ENCODE data around the gene PDE3B.
"Not testable (repeated sequence)": the region's sequence is repeated elsewhere in the genome, so short reads cannot be mapped to it uniquely, and the experiment has no call there.

Gene PDE3B

GRCh38 chr11:14812757-14813156 is 169.2 kb downstream of the PDE3B start:
- no peak for DNase-seq (ENCODE audit: low read depth)

- no peak for DNase-seq (ENCODE audit: low read depth)
Measured at GRCh38 chr11:14813516-14813915, 169.9 kb downstream of the PDE3B start.

- DNase-seq (ENCODE audit: low read depth): no peak
Measured at GRCh38 chr11:14818779-14819178, 175.2 kb downstream of the PDE3B start.

GRCh38 chr11:14819596-14819995 is 176.0 kb downstream of the PDE3B start:
- no peak for DNase-seq (ENCODE audit: low read depth)

GRCh38 chr11:14821031-14821430 is 177.4 kb downstream of the PDE3B start:
- DNase-seq (ENCODE audit: low read depth): no peak

- DNase-seq (ENCODE audit: low read depth): no peak
Measured at GRCh38 chr11:14826600-14826999, 183.0 kb downstream of the PDE3B start.

- DNase-seq (ENCODE audit: low read depth): no peak
Measured at GRCh38 chr11:14835496-14836492, 192.2 kb downstream of the PDE3B start.

- no peak for DNase-seq (ENCODE audit: low read depth)
Measured at GRCh38 chr11:14842002-14842401, 198.4 kb downstream of the PDE3B start.

- DNase-seq (ENCODE audit: low read depth): no peak
Measured at GRCh38 chr11:14852571-14853177, 209.1 kb downstream of the PDE3B start.

GRCh38 chr11:14854057-14854456 is 210.5 kb downstream of the PDE3B start:
- DNase-seq (ENCODE audit: low read depth): no peak

- DNase-seq (ENCODE audit: low read depth): no peak
Measured at GRCh38 chr11:14855890-14856289, 212.3 kb downstream of the PDE3B start.

GRCh38 chr11:14857621-14858020 is 214.0 kb downstream of the PDE3B start:
- no peak for DNase-seq (ENCODE audit: low read depth)

GRCh38 chr11:14858404-14858803 is 214.8 kb downstream of the PDE3B start:
- no peak for DNase-seq (ENCODE audit: low read depth)

GRCh38 chr11:14860511-14860910 is 216.9 kb downstream of the PDE3B start:
- DNase-seq (ENCODE audit: low read depth): no peak

GRCh38 chr11:14861680-14862079 is 218.1 kb downstream of the PDE3B start:
- no peak for DNase-seq (ENCODE audit: low read depth)

GRCh38 chr11:14863775-14864174 is 220.2 kb downstream of the PDE3B start:
- not testable (repeated sequence) for DNase-seq (ENCODE audit: low read depth)

- no peak for DNase-seq (ENCODE audit: low read depth)
Measured at GRCh38 chr11:14872032-14872431, 228.4 kb downstream of the PDE3B start.

- no peak for DNase-seq (ENCODE audit: low read depth)
Measured at GRCh38 chr11:14873632-14874031, 230.0 kb downstream of the PDE3B start.

GRCh38 chr11:14875163-14875562 is 231.6 kb downstream of the PDE3B start:
- DNase-seq (ENCODE audit: low read depth): no peak

GRCh38 chr11:14881576-14882193 is 238.1 kb downstream of the PDE3B start:
- DNase-seq (ENCODE audit: low read depth): no peak

- no peak for DNase-seq (ENCODE audit: low read depth)
Measured at GRCh38 chr11:14882196-14882595, 238.6 kb downstream of the PDE3B start.

- DNase-seq (ENCODE audit: low read depth): not testable (repeated sequence)
Measured at GRCh38 chr11:14883683-14884082, 240.1 kb downstream of the PDE3B start.

All from amniotic epithelial cell (primary cell).